GM21825 (cell line): Measurements from ENCODE around the gene MED12.

Source experiments
- ATAC-seq: cut with Tn5 transposase; IDR thresholded peaks from one replicate; pipeline ENCODE4 v1.9.1; 2021; ENCODE audit warnings: mild to moderate bottlenecking, moderate library complexity; ENCODE audit not compliant: unreplicated experiment

The MED12 gene

GRCh38 chrX:71107245-71107644, 11.2 kb upstream of the MED12 start:
- ATAC-seq: no peak

- no peak for ATAC-seq
Observed at GRCh38 chrX:71107762-71108360, 10.5 kb upstream of the MED12 start.

GRCh38 chrX:71109051-71109450, 9.3 kb upstream of the MED12 start:
- no peak for ATAC-seq

GRCh38 chrX:71111141-71111843, 7.1 kb upstream of the MED12 start, which contains the start of gene IL2RG:
IL2RG (minus strand) TSS chrX:71111577; CDS start chrX:71111539, 38 bp downstream.
- peak; percentile 87 for ATAC-seq

- ATAC-seq: peak; percentile 26
Observed at GRCh38 chrX:71111921-71112431, 6.4 kb upstream of the MED12 start.

GRCh38 chrX:71117358-71117757, 1.0 kb upstream of the MED12 start:
- no peak for ATAC-seq

GRCh38 chrX:71118985-71119535, 664 bp downstream of the MED12 start:
- no peak for ATAC-seq

- no peak for ATAC-seq
Observed at GRCh38 chrX:71128166-71128833, 9.9 kb downstream of the MED12 start.

GRCh38 chrX:71128915-71129765, 10.7 kb downstream of the MED12 start:
- peak; percentile 78 for ATAC-seq

- ATAC-seq: no peak
Observed at GRCh38 chrX:71131510-71131909, 13.1 kb downstream of the MED12 start.

GRCh38 chrX:71140440-71140839, 22.0 kb downstream of the MED12 start:
- ATAC-seq: no peak

- ATAC-seq: no peak
Observed at GRCh38 chrX:71143508-71143907, 25.1 kb downstream of the MED12 start.

GRCh38 chrX:71144651-71145050, 26.3 kb downstream of the MED12 start, which contains the start of gene NLGN3:
NLGN3 (plus strand) TSS chrX:71144841; CDS start chrX:71147750, 2,909 bp downstream.
- no peak for ATAC-seq

GRCh38 chrX:71147496-71148277, 29.3 kb downstream of the MED12 start:
- ATAC-seq: no peak

- no peak for ATAC-seq
Observed at GRCh38 chrX:71148278-71148663, 29.9 kb downstream of the MED12 start.

- ATAC-seq: no peak
Observed at GRCh38 chrX:71151366-71151765, 33.0 kb downstream of the MED12 start.

GRCh38 chrX:71154196-71154595, 35.8 kb downstream of the MED12 start:
- no peak for ATAC-seq

- no peak for ATAC-seq
Observed at GRCh38 chrX:71154641-71155040, 36.2 kb downstream of the MED12 start.

GRCh38 chrX:71158603-71159002, 40.2 kb downstream of the MED12 start:
- ATAC-seq: no peak

GRCh38 chrX:71159335-71159734, 40.9 kb downstream of the MED12 start:
- no peak for ATAC-seq
